ENCODE measurements around the gene TASP1. TPM values are rescaled to one million over a fixed set of nuclear protein-coding genes. Genes with fewer than 3 reads are reported as not detected.

The TASP1 gene
- total RNA-seq, 1 experiment from 2014 or later = 8.9 TPM

GRCh38 chr20:13549451-13549850 is 89.3 kb downstream of the TASP1 start:
- intact Hi-C loops (cut with micrococcal nuclease; ENCODE audit: unreplicated experiment) (loop anchor here (5.0 kb wide), 1 partner anchor 227 kb away; no protein-coding TSS in a partner anchor), in situ Hi-C loops (cut with HindIII; ENCODE audit: low pct_unique_long_range_greater_than_20kb, low sequenced_read_pairs) (no loop called here)
- H3K9me3 ChIP-seq (ENCODE audit: control insufficient read depth, insufficient read depth, low read depth, low read length) = no peaks in the 10 kb centered on the region
- ATAC-seq = no peak
- no peaks in the 10 kb centered on the region for H3K27me3 ChIP-seq (ENCODE audit: control insufficient read depth, insufficient read depth, low read length)
- H3K4me3 ChIP-seq (ENCODE audit: low read depth in 2 of 2, low read length in 2 of 2) = no peak overlapping the region
- no peaks in the 10 kb centered on the region for H3K4me1 ChIP-seq (ENCODE audit: control insufficient read depth, insufficient read depth, low read length)
- H3K36me3 ChIP-seq (ENCODE audit: control insufficient read depth, insufficient read depth, low read length) = no peaks in the 10 kb centered on the region
- POLR2A ChIA-PET = no interaction called here
- CTCF ChIA-PET = no interaction called here
- no peak overlapping the region for H3K27ac ChIP-seq (ENCODE audit: low read length)
- no peak for DNase-seq (ENCODE audit: low read depth, low spot score)
- no peak for TF ChIP-seq CTCF (IDR thresholded peaks at IDR 0.05)
- TF ChIP-seq POLR2AphosphoS5 (IDR thresholded peaks at IDR 0.05; ENCODE audit: low read depth, low read length) = no peak
- no peak for TF ChIP-seq SIN3A (IDR thresholded peaks at IDR 0.05; ENCODE audit: borderline replicate concordance, insufficient read depth, low read depth, low read length)
- no peak for TF ChIP-seq TCF7L2 (IDR thresholded peaks at IDR 0.05; ENCODE audit: low read depth, low read length)
- TF ChIP-seq REST (IDR thresholded peaks at IDR 0.05; ENCODE audit: insufficient read depth in 1 of 2, low read depth in 2 of 2, low read length in 1 of 2) = no peak
- BruUV-seq (replicated peaks) = no TSS peak

GRCh38 chr20:13546497-13547131 is 92.1 kb downstream of the TASP1 start:
- ChIA-PET CTCF (interaction anchor here (0.6 to 2.0 kb wide), 8 partner anchors 8 to 295 kb away, joined by 3 to 5 read pairs (median 3); no protein-coding TSS in a partner anchor), POLR2A (interaction anchor here (0.7 kb wide), 1 partner anchor 45 kb away, joined by 4 read pairs; no protein-coding TSS in a partner anchor)
- DNase-seq (ENCODE audit: low read depth, low spot score) (peak; percentile 52), ATAC-seq (peak; percentile 68; the same call in 1 of the 2 replicates)
- H3K9me3 ChIP-seq (ENCODE audit: control insufficient read depth, insufficient read depth, low read depth, low read length) = no peaks in the 10 kb centered on the region
- in situ Hi-C loops (cut with HindIII; ENCODE audit: low pct_unique_long_range_greater_than_20kb, low sequenced_read_pairs) (no loop called here), intact Hi-C loops (cut with micrococcal nuclease; ENCODE audit: unreplicated experiment) (loop anchor here (1.0 to 5.0 kb wide), 2 partner anchors 224 to 427 kb away; no protein-coding TSS in a partner anchor)
- TF ChIP-seq REST (IDR thresholded peaks at IDR 0.05; ENCODE audit: insufficient read depth in 1 of 2, low read depth in 2 of 2, low read length in 1 of 2) = no peak
- TF ChIP-seq SIN3A (IDR thresholded peaks at IDR 0.05; ENCODE audit: borderline replicate concordance, insufficient read depth, low read depth, low read length) = no peak
- TF ChIP-seq CTCF (IDR thresholded peaks at IDR 0.05) = peak; percentile 88
- BruUV-seq (replicated peaks) = no TSS peak
- no peaks in the 10 kb centered on the region for H3K4me1 ChIP-seq (ENCODE audit: control insufficient read depth, insufficient read depth, low read length)
- H3K27ac ChIP-seq (ENCODE audit: low read length) = no peak overlapping the region
- no peak overlapping the region for H3K4me3 ChIP-seq (ENCODE audit: low read depth in 2 of 2, low read length in 2 of 2)
- H3K36me3 ChIP-seq (ENCODE audit: control insufficient read depth, insufficient read depth, low read length) = no peaks in the 10 kb centered on the region
- no peaks in the 10 kb centered on the region for H3K27me3 ChIP-seq (ENCODE audit: control insufficient read depth, insufficient read depth, low read length)

All from Panc1 (cell line).